GM20000 (cell line): ENCODE data around the gene CEP72.

Source experiments
- DNase-seq: peaks from one replicate; pipeline ENCODE4 v3.0.0; 2012; ENCODE audit warnings: low spot score
- TF ChIP-seq, protein P1 (sequence below): IDR thresholded peaks from 2 replicates; pipeline ENCODE4 v1.5.1; 2012; ENCODE audit warnings: mild to moderate bottlenecking, control low read depth; ENCODE audit errors: extremely low read depth, missing control alignments

The CEP72 gene

DNA sequence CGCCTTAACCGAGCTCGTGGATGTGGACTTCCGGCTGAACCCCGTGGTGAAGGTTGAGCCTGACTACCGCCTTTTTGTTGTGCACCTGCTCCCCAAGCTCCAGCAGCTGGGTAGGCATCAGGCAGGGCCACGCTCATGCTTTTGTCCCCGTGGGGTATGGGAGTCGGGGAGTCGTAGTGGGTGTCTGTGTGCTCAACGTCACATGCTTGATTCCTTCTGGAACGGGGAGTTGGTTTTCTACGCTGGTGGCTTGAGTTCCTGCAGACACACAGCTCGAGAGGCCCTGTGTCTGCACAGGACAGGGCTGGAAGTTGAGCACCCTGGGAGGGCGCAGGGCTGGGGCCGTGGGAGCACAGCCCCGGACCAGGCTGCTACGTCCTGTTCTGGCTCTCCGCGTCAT lies 8.0 kb downstream of the CEP72 start:
- TF ChIP-seq, protein P1, sequence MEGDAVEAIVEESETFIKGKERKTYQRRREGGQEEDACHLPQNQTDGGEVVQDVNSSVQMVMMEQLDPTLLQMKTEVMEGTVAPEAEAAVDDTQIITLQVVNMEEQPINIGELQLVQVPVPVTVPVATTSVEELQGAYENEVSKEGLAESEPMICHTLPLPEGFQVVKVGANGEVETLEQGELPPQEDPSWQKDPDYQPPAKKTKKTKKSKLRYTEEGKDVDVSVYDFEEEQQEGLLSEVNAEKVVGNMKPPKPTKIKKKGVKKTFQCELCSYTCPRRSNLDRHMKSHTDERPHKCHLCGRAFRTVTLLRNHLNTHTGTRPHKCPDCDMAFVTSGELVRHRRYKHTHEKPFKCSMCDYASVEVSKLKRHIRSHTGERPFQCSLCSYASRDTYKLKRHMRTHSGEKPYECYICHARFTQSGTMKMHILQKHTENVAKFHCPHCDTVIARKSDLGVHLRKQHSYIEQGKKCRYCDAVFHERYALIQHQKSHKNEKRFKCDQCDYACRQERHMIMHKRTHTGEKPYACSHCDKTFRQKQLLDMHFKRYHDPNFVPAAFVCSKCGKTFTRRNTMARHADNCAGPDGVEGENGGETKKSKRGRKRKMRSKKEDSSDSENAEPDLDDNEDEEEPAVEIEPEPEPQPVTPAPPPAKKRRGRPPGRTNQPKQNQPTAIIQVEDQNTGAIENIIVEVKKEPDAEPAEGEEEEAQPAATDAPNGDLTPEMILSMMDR = no peak
- DNase-seq = no peak

DNA sequence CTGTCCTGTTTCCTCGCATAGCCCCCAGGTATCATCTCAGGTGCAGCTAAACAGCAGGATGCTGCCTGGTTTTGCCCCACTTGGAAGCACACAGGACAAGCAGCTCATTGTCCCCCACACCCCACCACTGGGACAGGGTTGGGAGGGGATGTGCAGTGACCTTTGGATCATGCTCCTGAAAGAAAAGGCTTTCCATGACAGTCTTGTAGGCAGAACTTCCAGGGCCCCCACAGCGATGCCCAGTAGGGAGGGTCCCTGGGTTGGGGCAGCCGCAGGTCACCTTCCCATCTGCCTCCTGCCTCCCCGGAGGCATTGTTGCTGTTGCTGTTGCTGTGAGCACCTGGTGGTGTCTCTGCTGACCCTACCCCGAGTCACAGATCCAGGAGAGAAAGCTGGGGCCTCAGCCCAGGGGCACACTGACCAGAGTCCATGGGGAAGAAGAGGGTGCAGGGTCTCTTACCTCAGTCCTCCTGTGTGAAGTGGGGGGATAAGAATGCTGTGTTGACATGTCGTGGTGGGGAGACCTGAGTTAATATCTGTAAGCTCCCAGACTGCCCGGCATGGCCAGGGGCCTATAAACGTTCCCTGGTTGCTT lies 8.5 kb downstream of the CEP72 start:
- DNase-seq = no peak
- TF ChIP-seq, protein P1 = no peak

DNA sequence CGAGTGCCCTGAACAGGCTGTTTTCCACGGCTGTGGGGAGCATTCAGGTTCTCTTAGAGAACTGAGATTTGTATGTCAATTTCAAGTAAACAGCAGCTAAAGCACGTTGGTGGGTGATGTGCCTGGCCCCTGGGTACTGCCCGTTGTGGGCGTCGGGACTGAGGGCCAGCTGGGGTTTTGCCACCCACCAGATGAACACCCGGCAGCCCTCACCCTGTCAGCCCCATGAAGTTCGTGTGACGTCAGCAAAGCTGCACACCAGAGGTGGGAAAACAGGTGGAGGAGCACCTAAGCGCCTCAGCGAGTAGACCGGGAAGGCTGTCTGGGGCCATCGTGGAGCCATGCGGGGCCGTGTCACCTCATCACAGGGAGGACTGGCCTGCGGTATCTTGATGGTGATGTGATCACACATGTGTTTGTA lies 9.2 kb downstream of the CEP72 start:
- TF ChIP-seq, protein P1 = no peak
- DNase-seq = no peak

DNA sequence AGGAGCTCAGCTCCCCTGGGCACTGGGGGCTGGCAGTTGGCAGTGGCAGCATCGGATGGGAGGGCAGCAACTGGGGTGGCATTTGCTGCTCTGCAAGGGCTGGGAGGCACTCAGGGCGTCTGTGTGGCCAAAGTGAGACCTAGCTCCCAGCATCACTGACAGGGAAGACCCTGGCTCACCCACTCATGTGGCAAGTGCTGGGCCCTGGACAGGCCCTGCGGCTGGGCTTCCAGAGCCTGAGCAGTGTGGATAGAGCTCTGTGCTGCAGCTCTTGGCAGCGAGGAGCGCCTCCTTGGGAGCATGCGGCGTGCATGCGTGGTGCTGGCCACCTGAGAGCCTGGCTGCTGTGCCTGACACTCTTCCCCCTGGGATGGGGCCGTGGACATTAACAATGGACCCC lies 10.2 kb downstream of the CEP72 start:
- DNase-seq = no peak
- TF ChIP-seq, protein P1 = no peak

DNA sequence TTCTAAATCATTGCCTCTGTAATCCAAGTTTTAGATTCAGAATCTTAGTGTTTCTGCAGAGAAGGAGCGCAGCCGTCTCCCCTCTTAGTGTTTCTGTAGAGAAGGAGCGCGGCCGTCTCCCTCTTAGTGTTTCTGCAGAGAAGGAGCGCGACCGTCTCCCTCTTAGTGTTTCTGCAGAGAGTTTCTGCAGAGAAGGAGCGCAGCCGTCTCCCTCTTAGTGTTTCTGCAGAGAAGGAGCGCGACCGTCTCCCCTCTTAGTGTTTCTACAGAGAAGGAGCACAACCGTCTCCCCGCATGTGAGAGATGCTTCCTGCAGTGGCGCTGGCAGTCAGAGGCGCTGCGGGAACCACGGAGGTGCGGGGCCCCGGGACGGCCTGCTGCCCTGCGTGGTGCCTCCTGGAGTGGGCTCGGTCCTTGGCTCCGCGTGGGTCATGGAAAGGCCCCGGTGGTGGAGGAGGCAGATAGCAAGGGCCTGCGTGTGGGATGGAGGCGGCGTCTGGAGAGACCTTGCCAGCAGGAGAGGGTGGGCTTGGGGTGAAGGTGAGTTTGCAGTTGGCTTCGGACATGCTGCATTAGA lies 10.9 kb downstream of the CEP72 start:
- no peak for DNase-seq
- TF ChIP-seq, protein P1 = no peak

DNA sequence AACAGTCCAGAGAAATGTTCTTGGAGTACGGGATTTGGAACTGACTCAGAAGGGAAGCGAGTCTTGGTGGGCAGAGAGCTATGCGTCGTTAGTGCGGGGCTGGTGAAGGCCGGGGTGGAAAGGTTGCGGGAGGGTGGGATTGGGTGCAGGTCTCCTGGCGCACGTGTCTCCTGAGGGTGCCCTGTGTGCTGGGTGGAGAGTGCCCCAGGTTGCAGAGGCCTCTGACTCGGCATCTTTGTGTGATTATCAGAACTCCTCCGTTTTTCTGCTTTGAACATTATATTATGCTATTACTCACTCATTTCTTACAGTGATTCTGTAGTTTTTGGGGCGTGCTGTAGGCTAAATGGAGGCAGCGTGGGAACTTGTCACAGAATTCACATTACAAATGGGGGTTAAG lies 11.4 kb downstream of the CEP72 start:
- DNase-seq = no peak
- TF ChIP-seq, protein P1 = no peak

DNA sequence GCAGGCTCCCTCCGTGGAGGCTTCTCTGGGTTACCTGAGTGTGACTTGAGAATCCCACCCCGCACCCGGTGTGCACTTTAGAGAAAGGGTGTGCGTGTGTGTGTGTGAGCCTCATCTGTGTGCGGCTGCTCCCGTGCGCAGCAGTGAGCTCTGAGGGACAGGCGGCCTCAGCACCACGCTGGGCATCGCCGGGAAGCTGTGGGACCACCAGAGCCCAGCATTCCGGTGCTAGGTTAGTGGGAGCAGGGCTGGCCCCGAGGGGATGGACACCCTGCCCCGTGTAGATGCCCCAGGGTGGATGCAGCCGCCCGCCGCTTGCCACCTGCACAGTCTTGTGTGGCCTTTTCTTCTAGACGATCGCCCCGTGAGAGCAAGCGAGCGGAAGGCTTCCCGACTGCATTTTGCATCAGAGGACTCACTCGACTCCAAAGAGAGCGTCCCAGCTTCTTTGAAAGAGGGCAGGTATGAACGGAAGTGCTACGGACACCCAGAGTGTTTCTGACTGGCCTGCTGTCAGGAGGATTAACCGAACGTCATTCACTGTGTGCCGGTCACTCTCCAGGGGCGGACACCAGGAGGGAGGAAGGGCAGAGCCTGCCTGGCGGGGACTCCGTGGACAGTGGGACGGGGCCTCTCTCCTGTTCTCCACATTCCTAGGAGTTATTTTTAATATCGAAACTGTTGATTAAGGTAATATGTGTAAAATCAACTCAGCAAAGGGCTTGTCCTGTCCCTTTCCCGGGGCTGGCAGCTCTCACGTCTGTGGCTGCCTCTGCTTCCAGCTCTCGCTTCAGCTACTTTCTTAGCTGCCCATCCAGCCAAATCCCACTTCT lies 12.2 kb downstream of the CEP72 start:
- DNase-seq = no peak
- TF ChIP-seq, protein P1 = no peak
